GM12878 (cell line): ENCODE results near the gene RNF34. TPM values are rescaled to one million over a fixed set of nuclear protein-coding genes. Genes with fewer than 3 reads are reported as not detected.

Experiments used
- ATAC-seq: fragments of 200-7000 bp; cut with Tn5 transposase; 3 replicates; pipeline ENCODE4 v1.9.1; 2020; ENCODE audit warnings: mild to moderate bottlenecking, moderate library complexity
- BruUV-seq: library from RNA; stranded (reverse); fragments of 400-500 nt; replicated peaks from 2 replicates; lab custom pipeline; 2021; lab: Mats Ljungman, UMichigan
- CTCF ChIA-PET: fragments of 300-600 bp; sonication (Branson Sonifier 250); formaldehyde crosslinking; extraction: SDS; loops from one replicate; lab custom pipeline; 2021; ENCODE audit warnings: inconsistent platforms; lab: Yijun Ruan, JAX
- POLR2A ChIA-PET: fragments of 350-600 bp; formaldehyde crosslinking; extraction: SDS; loops from one replicate; lab custom pipeline; 2021; ENCODE audit warnings: inconsistent platforms; lab: Charles Lee
- RAD21 ChIA-PET: fragments of 300-600 bp; sonication (Branson Sonifier 250); formaldehyde crosslinking; loops from one replicate; lab custom pipeline; 2023; ENCODE audit warnings: antibody characterized with exemption; ENCODE audit not compliant: unreplicated experiment; lab: Charles Lee
- SMC1A ChIA-PET: fragments of 300-600 bp; sonication (Branson Sonifier 250); formaldehyde crosslinking; loops from one replicate; lab custom pipeline; 2023; ENCODE audit not compliant: unreplicated experiment, uncharacterized antibody; lab: Charles Lee
- DNase-seq: peaks from one replicate; pipeline ENCODE4 v3.0.0-alpha.2; 2011; ENCODE audit warnings: low read depth, low spot score
- FAIRE-seq: peaks from 3 replicates; lab custom pipeline; 2011; peaks lifted over from hg19 to GRCh38; lab: Jason Lieb, UNC
- H2AFZ ChIP-seq: 2 replicates; pipeline ENCODE4 v1.6.0; 2011; ENCODE audit warnings: low read depth, low read length, control low read depth; ENCODE audit not compliant: control insufficient read depth
- H3K27ac ChIP-seq: 2 replicates; pipeline ENCODE4 v1.5.1; 2011; ENCODE audit warnings: control low read depth; ENCODE audit not compliant: control insufficient read depth, insufficient read depth
- H3K27me3 ChIP-seq, 2 experiments: replicated peaks in 1 of 2; 2 replicates each; pipeline versions ENCODE4 v1.6.0 to v1.6.1; 2011; ENCODE audit warnings: low read length in 1 of 2; ENCODE audit not compliant: control insufficient read depth in 2 of 2, insufficient read depth in 2 of 2
- H3K36me3 ChIP-seq, 2 experiments: 2 replicates each; pipeline ENCODE4 v1.5.1; 2011; ENCODE audit warnings: low read length in 1 of 2; ENCODE audit not compliant: control insufficient read depth in 2 of 2, insufficient read depth in 2 of 2
- H3K4me1 ChIP-seq: 2 replicates; pipeline ENCODE4 v1.6.1; 2011; ENCODE audit warnings: mild to moderate bottlenecking, low read length, moderate library complexity, mixed read lengths; ENCODE audit not compliant: control insufficient read depth, insufficient read depth
- H3K4me2 ChIP-seq: 2 replicates; pipeline ENCODE4 v1.6.0; 2011; ENCODE audit warnings: control low read depth; ENCODE audit not compliant: control insufficient read depth, insufficient read depth
- H3K4me3 ChIP-seq: fragments of 200-600 bp; sonication (generic); 2 replicates; pipeline ENCODE4 v1.5.1; 2016
- H3K79me2 ChIP-seq: 2 replicates; pipeline ENCODE4 v1.6.0; 2011; ENCODE audit warnings: low read length; ENCODE audit not compliant: control insufficient read depth, insufficient read depth
- H3K9ac ChIP-seq: 2 replicates; pipeline ENCODE4 v1.8.0; 2011; ENCODE audit warnings: low read length, control low read depth, mixed read lengths; ENCODE audit not compliant: control insufficient read depth, insufficient read depth
- H3K9me3 ChIP-seq: replicated peaks from 3 replicates; pipeline ENCODE4 v1.5.1; 2011; ENCODE audit warnings: mild to moderate bottlenecking, low read length; ENCODE audit not compliant: control insufficient read depth, insufficient read depth
- H4K20me1 ChIP-seq: 2 replicates; pipeline ENCODE4 v1.6.0; 2011; ENCODE audit not compliant: control insufficient read depth, insufficient read depth
- CHD4 ChIP-seq: fragments of 200-600 bp; sonication (generic); IDR thresholded peaks from 2 replicates; pipeline ENCODE4 v1.6.1; 2016; ENCODE audit warnings: mild to moderate bottlenecking
- E2F8 ChIP-seq: fragments of 450-650 bp; IDR thresholded peaks from 2 replicates; pipeline ENCODE4 v1.6.1; 2018; ENCODE audit warnings: mild to moderate bottlenecking, low read depth, moderate library complexity; ENCODE audit not compliant: partially characterized antibody
- FOXK2 ChIP-seq: fragments of 450-650 bp; IDR thresholded peaks from 2 replicates; pipeline ENCODE4 v1.6.1; 2017; ENCODE audit warnings: mild to moderate bottlenecking, moderate library complexity
- GABPA ChIP-seq: IDR thresholded peaks from 2 replicates; pipeline ENCODE4 v1.6.1; 2014; ENCODE audit warnings: antibody characterized with exemption, low read depth, mild to moderate bottlenecking, inconsistent platforms
- KLF5 ChIP-seq: fragments of 450-650 bp; IDR thresholded peaks from 2 replicates; pipeline ENCODE4 v1.6.1; 2014; ENCODE audit warnings: mild to moderate bottlenecking; ENCODE audit not compliant: partially characterized antibody
- NFYA ChIP-seq: IDR thresholded peaks from 2 replicates; pipeline ENCODE4 v1.6.1; 2011; ENCODE audit warnings: low read depth, mild to moderate bottlenecking, low read length, improper control_type of control experiment, borderline replicate concordance
- ZBTB33 ChIP-seq: fragments of 450-650 bp; IDR thresholded peaks from 2 replicates; pipeline ENCODE4 v1.6.1; 2017; ENCODE audit warnings: mild to moderate bottlenecking
- ZSCAN29 ChIP-seq: fragments of 450-650 bp; IDR thresholded peaks from 2 replicates; pipeline ENCODE4 v1.6.1; 2017; ENCODE audit warnings: mild to moderate bottlenecking, moderate library complexity
- WGBS: methylation state at CpG from one replicate; pipeline ENCODE4 v1.1.6; 2016; ENCODE audit warnings: low lambda C conversion rate; ENCODE audit not compliant: insufficient replicate concordance, insufficient coverage; ENCODE audit errors: missing lambda C conversion rate; 5-methylcytosine and 5-hydroxymethylcytosine counted together
- in situ Hi-C: fragments of 300-500 bp; cut with MboI; formaldehyde crosslinking; loops from 9 replicates; pipeline ENCODE4 v1.14.3; 2018; ENCODE audit warnings: mixed read lengths
- intact Hi-C: fragments of 100-400 bp; cut with micrococcal nuclease; formaldehyde crosslinking; loops from one replicate; pipeline ENCODE4 v1.14.2; 2022; ENCODE audit not compliant: unreplicated experiment
- polyA plus RNA-seq, 11 experiments: library from polyadenylated mRNA; depleted of rRNA in 4 of 11; unstranded in 6 of 11; stranded (reverse) in 5 of 11; fragments of >200 nt; fragmentation: Nextera tagmentation in 4 of 11; fragmentation: Illumina TruSeq in 1 of 11; extraction: Ambion mirVana in 4 of 11; extraction: Trizol in 1 of 11; gene quantifications; 1 replicate in 1 of 11; 2 replicates in 10 of 11; pipeline versions ENCODE4 v1.2.1 to v1.2.3, GENCODE V29; 2011 to 2016; ENCODE audit warnings: inconsistent platforms in 2 of 11, missing spikeins in 2 of 11, low read depth in 1 of 11
- total RNA-seq, 4 experiments: library from RNA; depleted of rRNA in 3 of 4; stranded (reverse); fragments of >200 nt in 3 of 4; fragmentation: Illumina TruSeq in 1 of 4; extraction: Trizol in 1 of 4; gene quantifications; 2 replicates each; pipeline versions ENCODE4 v1.2.1 to v1.2.3, GENCODE V29; 2013 to 2021

Gene RNF34
- total and polyA plus RNA-seq, 10 of the 15 experiments (the other 5 are each of a cell fraction or from before 2014, with no cell fraction given), result 63.6 to 199 (median 115) TPM

DNA sequence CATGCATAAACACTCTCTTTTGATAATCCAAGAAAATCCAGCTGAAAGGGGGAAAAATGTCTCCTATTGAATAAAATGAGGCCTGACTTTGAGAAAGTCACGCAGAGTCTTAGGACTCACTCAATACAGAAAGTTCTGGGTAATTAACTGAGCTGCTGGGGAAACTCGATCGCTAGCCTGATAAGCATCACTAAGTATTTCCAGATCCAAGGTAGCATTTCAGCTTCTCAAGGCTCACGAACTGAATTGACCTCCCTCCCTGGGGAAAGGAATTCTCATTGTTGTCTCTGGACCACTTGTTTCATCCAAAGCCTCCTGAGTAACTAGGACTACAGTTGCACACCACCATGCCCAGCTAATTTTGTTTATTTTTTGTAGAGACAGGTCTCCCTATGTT lies 33.9 kb upstream of the RNF34 start:
- ATAC-seq (no peak), DNase-seq (no peak), FAIRE-seq (peak; percentile 13)
- no peak overlapping the region for H3K27ac ChIP-seq
- H2AFZ ChIP-seq, result no peak overlapping the region
- H3K4me1 ChIP-seq, result no peaks in the 10 kb centered on the region
- no peak overlapping the region for H3K4me2 ChIP-seq
- ChIA-PET RAD21 (no interaction called here), POLR2A (interaction anchor here (0.5 to 1.0 kb wide), 2 partner anchors 10 to 151 kb away, joined by 3 read pairs; no protein-coding TSS in a partner anchor), SMC1A (no interaction called here), CTCF (interaction anchor here (0.6 kb wide), 1 partner anchor 30 kb away, joined by 3 read pairs; no protein-coding TSS in a partner anchor)
- H3K9me3 ChIP-seq, result no peaks in the 10 kb centered on the region
- H4K20me1 ChIP-seq, result no peaks in the 10 kb centered on the region
- no peak overlapping the region for H3K9ac ChIP-seq
- H3K79me2 ChIP-seq, result no peaks in the 10 kb centered on the region
- no peak overlapping the region for H3K4me3 ChIP-seq
- no peaks in the 10 kb centered on the region for H3K36me3 ChIP-seq
- intact Hi-C loops (no loop called here), in situ Hi-C loops (no loop called here)
- H3K27me3 ChIP-seq, result no peaks in the 10 kb centered on the region
- TF ChIP-seq CHD4 (no peak), FOXK2 (no peak), NFYA (no peak), KLF5 (no peak)
- BruUV-seq, result no TSS peak
- 36% methylated on average over 4 of the region's 4 CpGs for WGBS

DNA sequence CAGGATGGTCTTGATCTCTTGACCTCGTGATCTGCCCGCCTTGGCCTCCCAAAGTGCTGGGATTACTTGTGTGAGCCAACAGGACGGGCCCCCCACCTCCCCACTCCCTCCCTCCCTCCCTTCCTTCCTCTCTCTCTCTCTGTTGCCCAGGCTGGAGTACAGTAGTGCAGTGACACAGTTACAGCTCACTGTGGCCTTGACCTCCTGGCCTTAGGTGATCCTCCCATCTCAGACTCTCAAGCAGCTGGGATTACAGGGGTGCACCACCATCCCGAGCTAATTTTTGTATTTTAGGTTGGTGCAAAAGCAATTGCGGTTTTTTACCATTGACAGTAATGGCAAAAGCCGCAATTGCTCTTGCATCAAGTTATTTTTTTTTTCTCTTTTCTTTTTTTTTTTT lies 28.5 kb upstream of the RNF34 start:
- DNase-seq (no peak), FAIRE-seq (no peak), ATAC-seq (no peak)
- no peak for TF ChIP-seq ZBTB33
- no peak for TF ChIP-seq GABPA
- TF ChIP-seq ZSCAN29, result no peak
- TF ChIP-seq E2F8, result no peak
- no peaks in the 10 kb centered on the region for H3K36me3 ChIP-seq
- in situ Hi-C loops, result no loop called here
- no peaks in the 10 kb centered on the region for H3K4me1 ChIP-seq
- ChIA-PET RAD21 (interaction anchor here (0.7 kb wide), 1 partner anchor 1495 kb away, joined by 3 read pairs; no protein-coding TSS in a partner anchor), CTCF (interaction anchor here (0.9 kb wide), 1 partner anchor 72 kb away, joined by 3 read pairs; no protein-coding TSS in a partner anchor), SMC1A (no interaction called here), POLR2A (interaction anchor here (0.7 kb wide), 1 partner anchor 1105 kb away, joined by 3 read pairs; no protein-coding TSS in a partner anchor)
- H3K4me2 ChIP-seq, result no peak overlapping the region
- no TSS peak for BruUV-seq
- no peaks in the 10 kb centered on the region for H3K27me3 ChIP-seq
- intact Hi-C loops, result no loop called here
- H3K27ac ChIP-seq, result no peak overlapping the region
- 47% methylated on average over 6 of the region's 6 CpGs for WGBS
- H3K9me3 ChIP-seq, result no peaks in the 10 kb centered on the region
- no peak overlapping the region for H3K9ac ChIP-seq
- no peak overlapping the region for H2AFZ ChIP-seq
- H3K4me3 ChIP-seq, result no peak overlapping the region
- no peaks in the 10 kb centered on the region for H3K79me2 ChIP-seq
- no peaks in the 10 kb centered on the region for H4K20me1 ChIP-seq
